HG02623 (cell line): Measurements from ENCODE around the gene CCL4L2.
A peak's percentile ranks its signal among the peaks of the same experiment; 100 is the strongest.
"Not testable (repeated sequence)": the region's sequence is repeated elsewhere in the genome, so short reads cannot be mapped to it uniquely, and the experiment has no call there.

Source experiments
- ATAC-seq: cut with Tn5 transposase; IDR thresholded peaks from one replicate; pipeline ENCODE4 v1.9.1; 2021; ENCODE audit warnings: moderate library complexity; ENCODE audit not compliant: unreplicated experiment

The CCL4L2 gene

DNA sequence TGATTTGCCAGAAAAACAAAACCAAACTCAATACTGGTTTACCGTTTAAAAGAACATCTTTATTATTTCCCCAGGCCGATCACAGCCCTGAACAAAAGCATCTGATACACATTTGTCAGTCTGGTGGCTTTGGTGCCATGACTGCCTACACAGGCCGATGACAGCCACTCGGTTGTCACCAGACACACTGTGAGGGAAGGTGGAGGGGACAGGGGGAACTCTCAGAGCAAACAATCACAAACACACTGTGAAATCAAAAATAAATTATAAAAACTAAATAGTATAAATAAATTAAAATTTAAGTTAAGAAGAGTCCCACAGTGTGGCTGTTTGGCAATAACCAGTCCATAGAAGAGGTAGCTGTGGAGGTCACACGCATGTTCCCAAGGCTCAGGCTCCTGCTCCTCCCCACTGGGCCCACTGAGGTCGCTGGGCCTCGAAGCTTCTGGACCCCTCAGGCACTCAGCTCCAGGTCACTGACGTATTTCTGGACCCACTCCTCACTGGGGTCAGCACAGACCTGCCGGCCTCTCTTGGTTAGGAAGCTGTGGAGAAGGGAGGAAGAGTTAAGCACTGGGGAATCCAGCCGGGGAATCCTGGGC is 15.9 kb upstream of the CCL4L2 start:
- not testable (repeated sequence) for ATAC-seq

DNA sequence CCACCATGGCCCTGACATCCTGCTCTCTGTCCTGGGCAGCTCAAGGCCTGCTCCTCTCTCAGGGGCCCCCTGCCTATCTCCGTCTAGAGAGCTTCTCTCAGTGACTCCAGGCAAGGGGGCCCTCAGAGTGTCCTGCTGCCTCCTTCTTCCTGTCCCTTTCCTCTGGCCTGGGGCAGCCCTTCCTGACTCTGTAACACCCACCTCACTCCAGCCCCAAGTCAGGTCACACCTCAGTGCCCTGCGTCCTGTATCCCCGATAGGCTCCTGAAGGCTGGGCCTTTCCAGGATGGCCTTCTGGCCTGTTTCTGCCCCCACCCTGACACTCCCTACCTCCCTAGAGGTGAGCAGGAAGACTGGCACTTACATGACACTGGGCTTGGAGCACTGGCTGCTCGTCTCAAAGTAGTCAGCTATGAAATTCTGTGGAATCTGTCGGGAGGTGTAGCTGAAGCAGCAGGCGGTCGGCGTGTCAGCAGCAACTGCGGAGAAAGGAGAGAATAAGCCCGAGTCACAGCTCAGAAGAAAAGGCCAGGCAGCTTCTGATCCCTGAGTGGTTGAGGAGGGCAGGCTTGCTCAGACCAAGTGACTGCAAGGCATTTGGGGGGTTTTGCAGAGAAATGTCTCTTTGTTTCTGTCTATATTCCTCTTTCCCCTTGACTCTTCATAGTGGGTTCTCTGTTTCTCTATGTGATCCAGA is 15.3 kb upstream of the CCL4L2 start:
- no peak for ATAC-seq

DNA sequence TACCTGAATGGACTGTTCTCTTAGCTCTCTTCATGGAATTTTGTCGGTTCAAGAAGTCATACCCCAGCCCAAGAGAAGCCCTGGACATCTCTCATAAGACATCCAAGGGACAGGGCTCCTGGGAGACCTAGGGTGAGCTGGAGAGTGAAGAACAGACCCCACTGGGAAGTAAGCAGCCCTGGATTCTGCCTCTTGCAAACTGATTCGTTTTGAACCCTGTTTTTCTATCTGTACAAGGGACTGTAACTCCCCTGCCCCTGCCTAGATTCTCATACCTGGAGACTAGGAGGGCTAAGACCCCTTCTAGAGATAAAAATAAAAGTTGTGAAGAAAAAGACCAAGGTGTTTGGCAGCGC is 14.8 kb upstream of the CCL4L2 start:
- no peak for ATAC-seq

GRCh38 chr17:36197387-36197703 is 13.5 kb upstream of the CCL4L2 start:
- peak; percentile 19 for ATAC-seq

- no peak for ATAC-seq
Observed at GRCh38 chr17:36198831-36199465, 11.9 kb upstream of the CCL4L2 start.

GRCh38 chr17:36201102-36201501 is 9.8 kb upstream of the CCL4L2 start:
- ATAC-seq: not testable (repeated sequence)

- ATAC-seq: not testable (repeated sequence)
Observed at GRCh38 chr17:36201506-36201905, 9.4 kb upstream of the CCL4L2 start.

GRCh38 chr17:36203335-36203734 is 7.5 kb upstream of the CCL4L2 start:
- no peak for ATAC-seq

GRCh38 chr17:36204724-36205500 is 6.0 kb upstream of the CCL4L2 start:
- ATAC-seq: no peak

- ATAC-seq: no peak
Observed at GRCh38 chr17:36205637-36206485, 5.0 kb upstream of the CCL4L2 start.

DNA sequence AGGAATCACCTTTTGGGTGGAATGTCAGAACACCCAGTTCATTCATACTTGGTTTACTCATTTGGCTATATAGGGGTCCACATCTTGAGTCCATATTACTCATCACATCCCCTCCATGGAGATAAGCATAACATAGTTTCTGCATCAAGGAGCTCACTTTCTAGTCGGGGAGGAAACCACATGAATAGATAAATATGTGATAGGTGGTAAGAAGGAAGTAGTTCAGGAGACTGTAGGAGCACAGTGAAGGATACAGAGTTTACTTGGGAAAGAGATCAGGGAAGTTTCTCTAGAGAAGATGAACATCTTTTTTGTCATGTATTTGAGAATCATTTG is 4.4 kb upstream of the CCL4L2 start:
- ATAC-seq: not testable (repeated sequence)

DNA sequence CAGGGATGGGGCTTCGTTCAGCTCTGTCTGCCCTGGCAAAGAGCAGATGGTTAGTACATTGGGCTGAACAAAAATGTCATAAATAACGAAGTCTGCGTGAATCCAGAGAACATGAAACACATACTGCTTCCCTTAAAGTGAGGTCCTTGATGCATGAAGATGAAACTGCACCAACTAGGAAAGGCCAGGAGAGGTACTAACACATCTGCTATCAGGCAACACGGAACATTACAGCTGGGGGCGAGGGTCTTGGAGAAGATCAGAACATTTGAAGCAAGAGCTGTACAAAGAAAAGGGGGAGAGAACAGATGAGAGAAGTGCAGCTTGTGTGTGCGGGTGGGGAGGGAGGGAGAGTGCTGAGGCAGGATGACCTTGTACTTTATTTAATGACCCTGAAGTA is 3.5 kb upstream of the CCL4L2 start:
- ATAC-seq: not testable (repeated sequence)

- no peak for ATAC-seq
Observed at GRCh38 chr17:36209575-36209974, 1.3 kb upstream of the CCL4L2 start.

DNA sequence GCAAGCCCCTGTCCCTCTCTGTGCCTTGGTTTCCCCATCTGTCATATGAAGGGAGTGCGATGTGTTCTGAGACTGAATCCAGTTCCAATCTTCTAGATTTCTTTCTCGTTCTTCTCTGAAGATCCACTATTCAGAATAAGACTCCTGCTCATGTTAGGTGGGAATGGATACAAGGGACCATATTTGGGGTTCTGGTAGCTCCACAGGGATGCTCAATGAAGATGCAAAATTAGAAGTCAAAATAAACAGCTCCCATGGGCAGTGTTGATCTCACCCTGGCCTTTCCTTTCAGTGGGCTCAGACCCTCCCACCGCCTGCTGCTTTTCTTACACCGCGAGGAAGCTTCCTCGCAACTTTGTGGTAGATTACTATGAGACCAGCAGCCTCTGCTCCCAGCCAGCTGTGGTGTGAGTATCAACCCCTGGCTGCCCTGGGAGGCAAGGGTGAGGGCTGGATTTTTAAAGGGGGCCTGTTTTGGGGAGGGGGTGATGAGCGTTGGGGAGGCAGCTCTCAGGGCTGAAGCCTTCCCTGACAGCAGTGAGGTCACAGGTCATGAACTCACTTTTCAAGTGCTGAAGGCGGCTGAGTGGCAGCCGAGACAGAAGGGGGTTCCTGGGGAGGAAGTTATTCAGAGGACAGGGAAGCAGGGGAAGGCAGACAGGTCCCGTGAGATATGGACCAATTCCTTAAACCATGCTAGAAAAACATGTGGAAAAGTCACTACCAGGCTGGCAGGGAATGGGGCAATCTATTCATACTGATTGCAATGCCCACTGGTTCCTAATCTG is 815 bp downstream of the CCL4L2 start:
- not testable (repeated sequence) for ATAC-seq

DNA sequence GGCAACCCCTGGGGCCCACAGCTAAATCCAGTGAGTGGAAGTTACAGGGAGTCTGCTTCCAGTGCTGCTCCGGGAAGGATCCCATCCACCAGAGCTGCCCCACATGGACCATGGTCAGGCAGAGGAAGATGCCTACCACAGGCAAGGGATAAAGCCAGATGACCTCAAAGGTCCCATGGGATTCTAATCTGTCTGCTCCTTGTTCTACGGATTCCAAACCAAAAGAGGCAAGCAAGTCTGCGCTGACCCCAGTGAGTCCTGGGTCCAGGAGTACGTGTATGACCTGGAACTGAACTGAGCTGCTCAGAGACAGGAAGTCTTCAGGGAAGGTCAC is 1.4 kb downstream of the CCL4L2 start:
- no peak for ATAC-seq

GRCh38 chr17:36212966-36213365 is 2.1 kb downstream of the CCL4L2 start:
- no peak for ATAC-seq

DNA sequence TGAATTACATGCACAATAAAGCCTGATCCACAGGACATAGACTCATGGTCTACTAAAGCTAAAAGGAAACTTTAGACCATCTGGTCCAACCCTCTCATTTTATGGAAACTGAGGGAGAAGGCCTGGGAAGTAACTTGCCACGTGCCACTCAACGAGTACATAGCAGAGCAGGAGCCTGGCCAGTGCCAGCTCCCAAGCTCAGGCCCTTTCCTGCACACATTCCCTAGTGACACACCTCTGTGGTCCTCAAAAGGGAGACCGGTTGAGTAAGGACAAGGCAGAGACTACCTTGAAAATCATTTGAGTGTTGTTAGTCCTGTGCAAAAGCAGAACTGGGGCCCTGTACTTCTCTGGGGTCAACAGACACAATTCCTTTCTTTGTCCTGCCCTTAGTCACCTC is 2.8 kb downstream of the CCL4L2 start:
- ATAC-seq: no peak

- no peak for ATAC-seq
Observed at GRCh38 chr17:36214918-36215317, 4.1 kb downstream of the CCL4L2 start.

- ATAC-seq: not testable (repeated sequence)
Observed at GRCh38 chr17:36215406-36216308, 4.8 kb downstream of the CCL4L2 start.
